ENCODE measurements around the gene ETV3.
"Not testable (repeated sequence)": the region's sequence is repeated elsewhere in the genome, so short reads cannot be mapped to it uniquely, and the experiment has no call there.

The ETV3 gene

GRCh38 chr1:157112186-157112867 lies 25.9 kb downstream of the ETV3 start:
- DNase-seq (ENCODE audit: low read depth) = no peak

DNA sequence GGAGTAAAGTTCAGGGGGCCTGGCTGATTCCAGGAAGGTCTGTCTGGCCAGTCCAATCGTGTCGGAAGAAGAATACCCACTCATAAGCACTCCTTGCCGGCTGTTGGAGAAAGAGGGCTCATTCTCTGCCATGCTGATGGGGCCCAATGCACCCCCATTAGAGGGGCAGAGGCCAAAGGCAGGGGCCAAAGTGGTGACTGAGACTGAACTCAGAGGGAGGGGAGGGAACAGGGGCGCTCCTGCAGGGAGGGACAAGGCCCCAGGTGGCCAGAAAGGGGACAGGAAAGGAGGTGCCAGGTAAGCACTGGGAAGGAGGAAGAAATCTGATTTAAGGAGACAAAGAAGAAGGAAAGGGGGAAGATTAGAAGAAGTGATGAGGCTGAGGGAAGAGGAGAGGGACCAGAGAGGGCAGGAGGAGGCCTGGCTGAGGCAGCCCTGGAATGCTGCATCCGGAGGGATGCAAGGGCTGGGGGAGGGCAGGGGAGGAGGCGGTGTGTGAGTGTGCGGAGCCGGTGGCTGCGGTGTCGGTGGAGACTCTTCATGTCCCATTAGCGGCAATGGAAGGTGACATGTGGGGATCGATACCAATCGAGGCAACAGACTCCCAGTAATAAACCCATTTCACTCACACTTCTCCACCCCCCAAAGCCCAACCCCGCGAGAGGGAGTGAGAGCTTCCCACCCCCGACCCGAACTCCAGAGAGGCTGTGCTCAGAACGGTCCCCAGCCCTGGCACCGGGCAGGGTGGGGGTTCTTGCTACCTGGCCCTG lies 26.6 kb downstream of the ETV3 start:
- DNase-seq (ENCODE audit: low read depth) = no peak

GRCh38 chr1:157110686-157111085 lies 27.5 kb downstream of the ETV3 start:
- no peak for DNase-seq (ENCODE audit: low read depth)

- no peak for DNase-seq (ENCODE audit: low read depth)
These were observed 28.2 kb downstream of the ETV3 start for GRCh38 chr1:157110003-157110402.

DNA sequence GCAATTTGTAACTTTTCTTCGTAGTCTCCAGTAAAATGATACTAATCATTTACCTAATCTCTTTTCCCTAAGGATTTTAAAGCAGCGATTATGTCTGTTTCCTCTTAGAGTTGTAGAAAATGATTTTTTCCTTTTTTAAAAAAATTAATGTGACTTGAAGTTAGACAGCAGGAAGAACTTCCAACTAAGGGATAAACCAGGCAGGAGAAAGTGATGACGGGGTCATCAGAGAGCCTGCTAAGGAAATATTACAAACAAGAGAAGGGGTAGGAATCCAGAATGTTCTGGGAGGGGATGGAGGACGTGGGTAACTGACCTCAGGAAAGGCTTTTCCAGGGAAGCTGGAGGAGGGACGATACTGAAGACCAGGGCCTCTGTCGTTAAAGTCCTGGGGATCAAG lies 29.7 kb downstream of the ETV3 start:
- DNase-seq (ENCODE audit: low read depth) = no peak

DNA sequence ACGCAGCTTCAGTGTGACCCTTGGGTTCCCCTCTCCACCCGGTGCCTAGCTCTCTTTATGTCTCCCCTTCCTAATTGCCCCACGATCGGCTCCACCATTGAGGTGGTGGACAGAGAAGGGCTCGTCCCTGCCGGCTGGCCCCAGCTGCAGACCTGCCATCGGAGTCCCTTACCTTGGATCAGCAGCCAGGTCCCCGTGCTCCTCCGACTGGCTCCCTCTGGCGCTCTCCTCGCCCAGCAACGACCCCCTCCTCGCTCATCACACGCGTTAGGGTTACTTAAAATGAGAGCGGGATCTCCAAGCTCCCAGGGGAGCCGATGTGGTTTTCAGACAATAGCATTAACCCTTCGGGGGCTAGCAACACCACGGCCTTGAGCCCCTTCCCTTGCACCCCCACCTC lies 30.5 kb downstream of the ETV3 start:
- no peak for DNase-seq (ENCODE audit: low read depth)

- no peak for DNase-seq (ENCODE audit: low read depth)
These were observed 31.4 kb downstream of the ETV3 start for GRCh38 chr1:157106813-157107189.

- DNase-seq (ENCODE audit: low read depth) = no peak
These were observed 32.0 kb downstream of the ETV3 start for GRCh38 chr1:157105988-157106812.

DNA sequence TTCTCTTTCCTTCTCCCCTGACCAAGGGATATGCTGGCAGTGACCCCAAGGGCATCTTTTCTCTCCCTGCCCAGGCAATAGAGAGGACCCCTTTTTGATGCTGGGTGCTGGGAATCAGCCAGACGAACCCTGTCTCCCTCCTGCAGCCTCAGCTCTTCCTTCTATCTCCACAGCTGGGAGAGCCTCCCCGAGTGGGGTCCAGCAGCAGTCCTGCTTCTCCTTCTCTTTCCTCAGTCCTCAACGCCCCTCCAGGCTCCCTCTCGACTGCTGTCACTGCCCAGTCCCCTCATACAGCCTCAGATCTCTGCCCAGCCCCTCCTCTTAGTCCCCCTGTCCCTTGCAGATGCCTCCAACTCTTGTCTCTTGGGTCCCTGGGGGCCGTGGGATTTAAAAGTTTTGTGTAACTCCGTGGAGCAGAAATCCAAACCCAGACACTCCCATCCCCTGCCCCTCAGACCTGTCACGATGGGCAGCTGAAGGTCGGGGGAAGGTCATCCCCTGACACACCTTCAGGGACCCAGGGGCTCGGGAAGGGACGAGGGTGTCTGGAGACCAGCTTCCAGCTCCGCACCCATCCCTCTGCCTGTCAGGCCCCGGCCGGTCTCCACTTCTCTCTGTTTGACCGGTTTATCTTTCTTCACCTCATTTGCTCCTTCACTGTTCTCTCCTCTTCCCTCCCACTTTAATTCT lies 32.8 kb downstream of the ETV3 start:
- no peak for DNase-seq (ENCODE audit: low read depth)

DNA sequence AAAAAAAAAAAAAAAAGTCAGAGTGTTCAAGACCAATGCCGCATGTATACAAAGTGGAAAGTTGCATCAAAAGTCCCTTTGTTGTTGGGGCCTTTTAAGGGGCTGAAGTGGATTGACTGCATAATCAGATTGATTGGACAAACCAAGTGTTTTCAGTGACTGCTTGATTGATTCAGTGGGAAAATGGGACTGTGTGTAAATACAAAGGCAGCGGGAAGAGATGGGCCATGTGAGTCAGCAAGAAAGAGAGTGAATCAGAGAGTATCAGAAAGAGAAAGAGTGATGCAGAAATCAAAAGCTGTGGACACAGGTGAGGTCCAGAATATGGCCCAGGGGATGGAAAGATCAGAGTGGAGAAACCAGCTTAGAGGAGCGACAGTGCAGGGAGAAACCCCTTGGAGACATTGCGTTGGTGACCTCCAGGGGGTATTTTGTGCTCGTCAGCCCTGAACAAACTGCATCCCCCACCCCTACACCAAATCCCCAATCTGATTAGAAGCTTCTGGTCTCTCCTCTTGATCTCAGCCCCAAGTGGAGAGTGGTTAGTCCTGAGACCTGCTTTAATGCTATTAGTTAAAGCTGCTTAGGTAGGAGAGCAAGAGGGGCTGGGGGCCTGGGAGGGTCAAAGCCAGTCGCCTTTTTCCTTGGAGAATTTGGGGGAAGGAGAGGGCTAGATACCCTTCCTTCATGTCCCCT lies 33.4 kb downstream of the ETV3 start:
- no peak for DNase-seq (ENCODE audit: low read depth)

DNA sequence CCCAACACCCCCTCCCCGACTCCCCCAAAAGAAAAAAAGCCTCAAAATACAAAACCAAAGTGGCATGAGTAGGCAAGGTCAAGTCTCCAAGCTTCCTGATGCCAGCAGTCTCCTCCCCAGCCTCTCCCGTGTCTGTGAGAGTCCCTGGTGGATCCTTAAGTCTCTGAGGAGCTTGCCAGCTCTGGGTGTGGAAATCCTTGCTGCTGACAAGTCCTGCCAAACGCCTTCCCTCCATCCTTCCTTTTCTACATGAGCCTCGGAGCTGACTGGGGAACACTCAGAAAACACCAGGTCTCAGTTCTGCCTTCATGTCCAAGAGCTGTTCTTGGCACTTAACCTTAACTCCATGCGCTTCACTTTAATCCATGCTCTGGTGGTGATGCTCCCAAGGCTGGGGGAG lies 34.9 kb downstream of the ETV3 start:
- no peak for DNase-seq (ENCODE audit: low read depth)

DNA sequence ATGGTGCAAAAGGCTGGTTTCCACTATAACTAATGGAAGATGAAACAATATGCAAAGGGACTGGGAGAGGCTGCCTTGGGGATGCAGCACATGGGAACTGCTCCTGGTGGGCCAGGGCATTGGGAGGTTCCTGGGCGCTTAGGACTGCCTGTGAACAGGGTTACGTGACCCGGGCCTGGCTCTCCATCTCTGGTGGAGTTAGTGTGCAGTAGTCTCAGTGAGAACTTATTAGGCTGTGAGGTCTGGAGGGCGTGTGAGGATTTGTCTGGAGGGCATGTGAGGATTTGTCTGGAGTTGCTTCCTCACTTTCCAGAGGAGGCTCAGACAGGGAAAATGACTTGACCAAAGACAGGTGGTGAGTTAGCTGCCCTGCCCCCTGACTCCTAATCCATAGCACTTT lies 37.0 kb downstream of the ETV3 start:
- DNase-seq (ENCODE audit: low read depth) = no peak

- DNase-seq (ENCODE audit: low read depth) = no peak
These were observed 38.6 kb downstream of the ETV3 start, which contains the start of gene ETV3L for GRCh38 chr1:157099633-157100009. TSS of gene ETV3L (minus strand) at chr1:157099808. CDS start at chr1:157099523, 285 bp downstream.

DNA sequence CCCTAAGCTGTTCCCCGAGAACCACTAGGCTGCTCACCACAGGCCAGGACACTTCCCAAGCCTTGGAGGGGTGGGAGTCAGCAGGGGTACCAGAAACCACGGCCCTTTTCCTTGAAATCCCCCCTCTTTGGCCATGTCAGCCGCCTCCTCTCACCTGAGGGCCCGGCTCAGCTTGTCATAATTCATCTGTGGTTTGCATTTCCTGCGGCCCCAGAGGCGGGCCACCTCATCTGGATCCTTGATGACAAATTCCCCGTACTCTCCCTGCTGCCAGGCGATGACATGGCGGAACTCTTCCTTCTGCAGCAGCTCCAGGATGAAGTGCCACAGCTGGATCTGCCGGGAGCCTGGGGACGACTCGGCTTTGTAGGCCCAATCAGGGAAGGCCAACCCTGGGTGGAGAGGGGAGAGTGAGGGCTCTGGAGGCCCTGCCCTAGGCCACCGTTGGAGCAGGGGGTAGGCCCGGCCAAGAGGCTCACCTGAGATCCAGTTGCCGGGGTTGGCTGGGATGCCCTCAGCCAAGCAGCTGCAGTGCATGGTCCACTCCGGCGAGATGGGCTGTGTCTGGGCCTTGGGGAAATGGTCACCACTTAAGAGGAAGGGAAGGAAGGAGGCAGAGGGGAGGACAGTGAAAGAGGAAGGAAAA lies 39.1 kb downstream of the ETV3 start:
- DNase-seq (ENCODE audit: low read depth) = not testable (repeated sequence)

DNA sequence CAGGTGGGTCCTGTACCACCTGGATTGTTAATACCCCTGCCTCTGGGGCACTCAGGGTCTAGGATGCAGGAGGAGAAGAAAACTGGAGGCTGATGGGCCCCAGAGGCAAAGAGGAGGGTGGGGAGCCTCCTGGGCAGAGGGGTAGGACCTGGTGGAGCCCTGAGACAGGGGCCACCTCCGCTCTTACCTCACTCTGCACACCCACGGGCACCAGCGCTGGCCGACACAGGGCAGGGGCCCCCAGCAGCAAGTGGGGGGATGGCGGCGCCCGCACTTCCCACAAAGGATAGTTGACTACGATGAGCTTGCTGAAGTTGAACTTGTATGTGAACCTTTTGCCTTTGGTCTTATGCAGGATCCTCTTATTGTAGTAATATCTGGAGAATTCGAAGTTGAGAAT lies 39.7 kb downstream of the ETV3 start:
- no peak for DNase-seq (ENCODE audit: low read depth)

GRCh38 chr1:157097692-157098091 lies 40.5 kb downstream of the ETV3 start:
- no peak for DNase-seq (ENCODE audit: low read depth)

- DNase-seq (ENCODE audit: low read depth) = no peak
These were observed 41.3 kb downstream of the ETV3 start for GRCh38 chr1:157096881-157097280.

DNA sequence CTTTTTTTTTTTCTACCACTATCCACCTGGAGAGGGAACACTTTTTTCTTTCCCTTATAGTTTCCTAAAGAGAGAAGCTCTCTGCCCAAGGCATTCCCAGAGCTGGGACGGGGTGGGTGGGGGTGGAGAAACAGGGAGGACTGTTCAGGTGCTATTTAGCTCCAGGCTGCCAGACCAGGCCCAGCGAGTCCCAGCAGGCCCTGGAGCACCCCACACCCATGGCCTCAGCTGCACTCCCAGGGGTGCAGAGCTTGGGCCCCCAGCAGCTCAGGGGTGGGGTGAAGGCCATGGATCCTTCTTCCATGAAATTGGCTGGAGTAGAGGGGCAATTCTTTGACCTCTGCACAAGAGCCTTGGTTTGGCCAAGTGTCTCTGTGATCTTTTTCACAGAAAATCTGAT lies 42.6 kb downstream of the ETV3 start:
- no peak for DNase-seq (ENCODE audit: low read depth)

GRCh38 chr1:157095091-157095490 lies 43.1 kb downstream of the ETV3 start:
- no peak for DNase-seq (ENCODE audit: low read depth)

- no peak for DNase-seq (ENCODE audit: low read depth)
These were observed 45.4 kb downstream of the ETV3 start for GRCh38 chr1:157092831-157093230.

- DNase-seq (ENCODE audit: low read depth) = no peak
These were observed 46.4 kb downstream of the ETV3 start for GRCh38 chr1:157091668-157092273.
